ENCODE results near the gene TLR1. TPM values are rescaled to one million over a fixed set of nuclear protein-coding genes. Genes with fewer than 3 reads are reported as not detected.
"Not testable (repeated sequence)": the region's sequence is repeated elsewhere in the genome, so short reads cannot be mapped to it uniquely, and the experiment has no call there.

TLR1 gene
- polyA plus RNA-seq, 6 donors from 2014 or later, result 30.2 to 53.9 (median 35.7) TPM

DNA sequence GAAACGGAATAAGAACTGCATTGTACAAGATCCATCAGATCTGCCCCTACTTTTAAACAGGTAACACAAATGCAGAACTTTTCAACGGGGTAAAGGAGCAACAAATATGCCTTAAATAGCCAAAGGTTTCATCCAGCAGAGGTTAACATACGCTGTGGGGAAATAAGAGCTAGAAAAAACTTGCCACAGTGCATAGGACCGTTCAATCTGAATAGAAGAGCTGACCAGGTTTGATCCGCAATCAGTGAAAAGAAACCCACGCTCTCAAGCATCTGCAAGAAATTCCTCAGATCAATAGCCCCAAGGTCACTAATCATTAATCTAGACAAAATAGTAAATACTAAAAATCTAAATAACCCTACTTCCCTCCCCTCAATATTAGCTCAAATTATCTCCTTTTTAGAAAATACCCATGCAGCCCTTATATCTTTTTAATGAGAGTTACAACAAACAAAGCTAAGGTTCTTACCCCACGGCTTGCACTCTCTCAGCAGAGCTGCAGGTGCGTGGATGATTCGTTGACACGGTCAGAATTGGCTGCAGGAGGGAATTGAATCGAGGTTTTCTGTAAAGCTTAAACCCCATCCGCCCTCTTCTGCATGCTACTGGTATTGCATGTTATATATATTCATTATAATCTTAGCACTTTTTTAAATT is 22.0 kb downstream of the TLR1 start, which contains the start of gene TLR10:
Gene TLR10, minus strand, starts transcription at position 539 of the 657 bp plus-strand sequence. CDS start 7,400 bp downstream, outside the sequence.
- Mint-ChIP-seq H3K4me1 (peaks cover 37 to 68% (median 57%) of the 10 kb centered on the region in 3 donors), H3K4me3 (peak within 1 kb of the TSS; percentile 84 to 99 (median 98)), H3K9me3 (peaks cover 0 to 4% (median 0%) of the 10 kb centered on the region in 7 donors), H3K27me3 (no peaks in the 10 kb centered on the region), H3K27ac (peak within 1 kb of the TSS; percentile 83 to 98 (median 95)), H3K36me3 (peaks cover 7 to 8% of the 10 kb centered on the region in 2 donors)
- peak; percentile 75 for DNase-seq
- peak; percentile 83 to 87 for ATAC-seq (ENCODE audit: low read depth in 2 of 2)

DNA sequence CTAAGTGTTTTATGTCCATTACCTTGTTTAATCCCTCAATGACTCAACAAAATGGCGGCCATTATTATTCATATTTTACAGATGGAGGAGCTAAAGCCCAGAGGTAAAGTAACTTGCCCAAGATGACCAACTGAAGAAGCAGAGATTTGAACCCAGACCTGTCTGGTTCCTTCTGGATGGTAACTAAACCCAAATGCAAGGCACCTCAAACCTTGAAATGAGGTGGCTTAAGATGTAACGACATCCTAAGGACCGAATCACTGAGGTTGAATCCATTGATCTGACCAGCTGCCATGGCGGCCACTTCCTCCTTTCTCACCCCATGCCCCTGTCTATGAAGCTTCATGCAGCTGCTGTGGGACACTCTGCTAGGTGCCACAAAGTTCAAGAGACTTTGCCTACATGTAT is 22.7 kb downstream of the TLR1 start:
- H3K27me3 Mint-ChIP-seq, result no peaks in the 10 kb centered on the region
- peak; percentile 44 for DNase-seq
- H3K36me3 Mint-ChIP-seq, result peaks cover 15% of the 10 kb centered on the region in 2 donors
- peak overlapping the region; percentile 84 to 99 (median 98) for H3K4me3 Mint-ChIP-seq
- H3K4me1 Mint-ChIP-seq, result peaks cover 42 to 73% (median 62%) of the 10 kb centered on the region in 3 donors
- peaks cover 4 to 11% (median 5%) of the 10 kb centered on the region in 7 donors for H3K9me3 Mint-ChIP-seq
- peak; percentile 22 to 47 for ATAC-seq (ENCODE audit: low read depth in 2 of 2)
- H3K27ac Mint-ChIP-seq, result peak overlapping the region; percentile 83 to 98 (median 95)

GRCh38 chr4:38780833-38781484 is 23.6 kb downstream of the TLR1 start:
- H3K27ac Mint-ChIP-seq, result peak overlapping the region; percentile 81 to 98 (median 94)
- ATAC-seq (ENCODE audit: low read depth in 2 of 2) (peak; percentile 18 to 22), DNase-seq (no peak)
- peaks cover 45 to 70% (median 66%) of the 10 kb centered on the region in 3 donors for H3K4me1 Mint-ChIP-seq
- peaks cover 20% of the 10 kb centered on the region in 2 donors for H3K36me3 Mint-ChIP-seq
- no peaks in the 10 kb centered on the region for H3K27me3 Mint-ChIP-seq
- peak overlapping the region; percentile 84 to 99 (median 98) for H3K4me3 Mint-ChIP-seq
- peaks cover 4 to 14% (median 8%) of the 10 kb centered on the region in 7 donors for H3K9me3 Mint-ChIP-seq

GRCh38 chr4:38779790-38780189 is 24.8 kb downstream of the TLR1 start:
- H3K4me3 Mint-ChIP-seq, result peak overlapping the region; percentile 78 to 99 (median 98)
- peak overlapping the region; percentile 78 to 96 (median 93) for H3K27ac Mint-ChIP-seq
- H3K4me1 Mint-ChIP-seq, result peaks cover 46 to 65% (median 63%) of the 10 kb centered on the region in 3 donors
- peaks cover 27 to 29% of the 10 kb centered on the region in 2 donors for H3K36me3 Mint-ChIP-seq
- peaks cover 6 to 16% (median 8%) of the 10 kb centered on the region in 7 donors for H3K9me3 Mint-ChIP-seq
- no peaks in the 10 kb centered on the region for H3K27me3 Mint-ChIP-seq
- DNase-seq (no peak), ATAC-seq (ENCODE audit: low read depth in 2 of 2) (no peak)

DNA sequence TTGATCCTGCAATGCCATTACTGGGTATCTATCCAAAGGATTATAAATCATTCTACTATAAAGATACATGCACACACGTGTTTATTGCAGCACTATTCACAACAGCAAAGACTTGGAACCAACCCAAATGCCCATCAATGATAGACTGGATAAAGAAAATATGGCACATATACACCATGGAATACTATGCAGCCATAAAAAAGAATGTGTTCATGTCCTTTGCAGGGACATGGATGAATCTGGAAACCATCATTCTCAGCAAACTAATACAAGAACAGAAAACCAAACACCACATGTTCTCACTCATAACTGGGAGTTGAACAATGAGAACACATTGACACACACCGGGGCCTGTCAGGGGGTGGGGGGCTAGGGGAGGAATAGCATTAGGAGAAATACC is 26.7 kb downstream of the TLR1 start:
- Mint-ChIP-seq H3K27ac (peak overlapping the region in 4 of 6 donors; percentile 76 to 95 (median 88)), H3K9me3 (peaks cover 6 to 24% (median 8%) of the 10 kb centered on the region in 7 donors)
- not testable (repeated sequence) for ATAC-seq (ENCODE audit: low read depth in 2 of 2)

DNA sequence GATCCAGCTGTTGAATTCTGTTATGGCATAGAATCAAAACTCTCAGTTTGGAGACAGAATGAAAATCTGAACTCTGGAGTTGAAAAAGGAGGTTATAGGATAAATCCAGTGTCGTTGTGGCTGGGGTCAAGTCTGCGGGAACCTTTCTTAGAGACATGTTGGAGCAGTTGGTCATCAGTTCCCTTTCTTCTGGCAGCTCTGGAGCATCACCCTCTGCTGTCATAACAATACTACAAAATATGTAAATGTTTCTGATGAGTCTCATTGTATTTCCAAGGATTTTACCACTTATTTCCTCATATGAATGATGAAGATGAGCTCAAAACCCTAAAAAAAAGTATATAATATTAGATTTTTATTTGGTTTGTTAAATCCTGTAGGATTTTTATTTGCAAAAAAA is 29.3 kb downstream of the TLR1 start:
- DNase-seq (no peak), ATAC-seq (ENCODE audit: low read depth in 2 of 2) (no peak)
- Mint-ChIP-seq H3K36me3 (peaks cover 46 to 52% of the 10 kb centered on the region in 2 donors), H3K27me3 (no peaks in the 10 kb centered on the region), H3K4me3 (peak overlapping the region in 3 of 8 donors; percentile 16 to 57 (median 37)), H3K9me3 (peaks cover 6 to 24% (median 8%) of the 10 kb centered on the region in 7 donors), H3K4me1 (peaks cover 55 to 75% (median 74%) of the 10 kb centered on the region in 3 donors), H3K27ac (peak overlapping the region in 3 of 6 donors; percentile 75 to 85 (median 76))

More for the DNA sequence above, 26.7 kb downstream of the TLR1 start:
- Mint-ChIP-seq H3K36me3 (peaks cover 46 to 47% of the 10 kb centered on the region in 2 donors), H3K4me3 (peak overlapping the region in 7 of 8 donors; percentile 1 to 66 (median 27)), H3K4me1 (peaks cover 52 to 72% (median 72%) of the 10 kb centered on the region in 3 donors)
- not testable (repeated sequence) for DNase-seq, H3K27me3 Mint-ChIP-seq

- peak overlapping the region in 2 of 8 donors; percentile 18 to 20 for H3K4me3 Mint-ChIP-seq
- DNase-seq (no peak), ATAC-seq (ENCODE audit: low read depth in 2 of 2) (no peak)
- peaks cover 56 to 77% (median 72%) of the 10 kb centered on the region in 3 donors for H3K4me1 Mint-ChIP-seq
- peak overlapping the region in 3 of 6 donors; percentile 43 to 79 (median 76) for H3K27ac Mint-ChIP-seq
- H3K36me3 Mint-ChIP-seq, result peaks cover 38 to 52% of the 10 kb centered on the region in 2 donors
- H3K27me3 Mint-ChIP-seq, result no peaks in the 10 kb centered on the region
- H3K9me3 Mint-ChIP-seq, result peaks cover 6 to 25% (median 8%) of the 10 kb centered on the region in 7 donors
Measured at GRCh38 chr4:38774181-38774955, 30.2 kb downstream of the TLR1 start.

DNA sequence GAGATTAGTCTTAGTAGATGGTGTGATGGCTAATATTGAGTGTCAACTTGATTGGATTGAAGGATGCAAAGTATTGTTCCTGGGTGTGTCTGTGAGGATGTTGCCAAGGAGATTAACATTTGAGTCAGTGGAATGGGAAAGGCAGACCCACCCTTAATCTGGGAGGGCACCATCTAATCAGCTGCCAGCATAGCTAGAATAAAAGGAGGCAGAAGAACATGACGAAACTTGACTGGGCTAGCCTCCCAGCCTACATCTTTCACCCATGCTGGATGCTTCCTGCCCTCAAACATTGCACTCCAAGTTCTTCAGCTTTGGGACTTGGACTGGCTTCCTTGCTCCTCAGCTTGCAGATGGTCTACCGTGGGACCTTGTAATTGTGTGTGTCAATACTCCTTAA is 34.3 kb downstream of the TLR1 start:
- Mint-ChIP-seq H3K27ac (peak overlapping the region in 5 of 6 donors; percentile 11 to 91 (median 44)), H3K9me3 (peaks cover 0 to 23% (median 10%) of the 10 kb centered on the region in 7 donors), H3K4me1 (peaks cover 65 to 83% (median 80%) of the 10 kb centered on the region in 3 donors), H3K4me3 (peak overlapping the region in 2 of 8 donors; percentile 33 to 71), H3K36me3 (peaks cover 36% of the 10 kb centered on the region in 2 donors)
- H3K27me3 Mint-ChIP-seq; ATAC-seq (ENCODE audit: low read depth in 2 of 2); DNase-seq: not testable (repeated sequence)

- ATAC-seq (ENCODE audit: low read depth in 2 of 2), result peak; percentile 20 to 40
- H3K4me3 Mint-ChIP-seq, result peak overlapping the region in 4 of 8 donors; percentile 18 to 71 (median 28)
- no peak for DNase-seq
- H3K27ac Mint-ChIP-seq, result peak overlapping the region in 4 of 6 donors; percentile 11 to 83 (median 58)
- H3K4me1 Mint-ChIP-seq, result peaks cover 63 to 85% (median 80%) of the 10 kb centered on the region in 3 donors
- peaks cover 32% of the 10 kb centered on the region in 2 donors for H3K36me3 Mint-ChIP-seq
- peaks cover 0 to 21% (median 10%) of the 10 kb centered on the region in 7 donors for H3K9me3 Mint-ChIP-seq
- no peaks in the 10 kb centered on the region for H3K27me3 Mint-ChIP-seq
Measured at GRCh38 chr4:38769857-38770256, 34.7 kb downstream of the TLR1 start.

GRCh38 chr4:38769441-38769840 is 35.1 kb downstream of the TLR1 start:
- peaks cover 0 to 17% (median 10%) of the 10 kb centered on the region in 7 donors for H3K9me3 Mint-ChIP-seq
- no peak for ATAC-seq (ENCODE audit: low read depth in 2 of 2)
- peak overlapping the region in 5 of 6 donors; percentile 44 to 94 (median 72) for H3K27ac Mint-ChIP-seq
- H3K36me3 Mint-ChIP-seq, result peaks cover 27 to 28% of the 10 kb centered on the region in 2 donors
- peaks cover 60 to 88% (median 77%) of the 10 kb centered on the region in 3 donors for H3K4me1 Mint-ChIP-seq
- no peak for DNase-seq
- H3K27me3 Mint-ChIP-seq, result no peaks in the 10 kb centered on the region
- peak overlapping the region in 6 of 8 donors; percentile 18 to 78 (median 47) for H3K4me3 Mint-ChIP-seq

- ATAC-seq (ENCODE audit: low read depth in 2 of 2), result peak; percentile 65 to 67
- H3K4me3 Mint-ChIP-seq, result peak overlapping the region; percentile 11 to 78 (median 54)
- H3K4me1 Mint-ChIP-seq, result peaks cover 62 to 88% (median 77%) of the 10 kb centered on the region in 3 donors
- peaks cover 23% of the 10 kb centered on the region in 2 donors for H3K36me3 Mint-ChIP-seq
- no peaks in the 10 kb centered on the region for H3K27me3 Mint-ChIP-seq
- H3K27ac Mint-ChIP-seq, result peak overlapping the region; percentile 36 to 94 (median 52)
- H3K9me3 Mint-ChIP-seq, result peaks cover 0 to 17% (median 8%) of the 10 kb centered on the region in 7 donors
- no peak for DNase-seq
Measured at GRCh38 chr4:38768968-38769394, 35.6 kb downstream of the TLR1 start.

GRCh38 chr4:38766940-38767339 is 37.7 kb downstream of the TLR1 start:
- Mint-ChIP-seq H3K27ac (peak overlapping the region in 4 of 6 donors; percentile 19 to 91 (median 33)), H3K36me3 (peaks cover 13% of the 10 kb centered on the region in 2 donors), H3K9me3 (peaks cover 0 to 15% (median 6%) of the 10 kb centered on the region in 7 donors), H3K4me3 (peak overlapping the region in 2 of 8 donors; percentile 4 to 9), H3K4me1 (peaks cover 65 to 95% (median 86%) of the 10 kb centered on the region in 3 donors)
- H3K27me3 Mint-ChIP-seq; DNase-seq; ATAC-seq (ENCODE audit: low read depth in 2 of 2): not testable (repeated sequence)

All from naive B cell (primary cell).